Heart left ventricle (tissue), 16 donors: ENCODE measurements around the gene EPN2. TPM values are rescaled to one million over a fixed set of nuclear protein-coding genes. Genes with fewer than 3 reads are reported as not detected.
"Not testable (repeated sequence)": the region's sequence is repeated elsewhere in the genome, so short reads cannot be mapped to it uniquely, and the experiment has no call there.

Source experiments
- ATAC-seq, 4 donors: fragments of 200-7000 bp; cut with Tn5 transposase; one replicate each; pipeline ENCODE4 v1.9.1; 2020 to 2022; ENCODE audit warnings: moderate library complexity in 4 of 4, mild to moderate bottlenecking in 3 of 4, moderate number of reproducible peaks in 1 of 4
- DNase-seq, 5 donors: peaks; one replicate each; pipeline ENCODE4 v3.0.0-alpha.2; 2020
- H3K27ac ChIP-seq, 12 donors: fragments of 200-600 bp; sonication (generic) in 4 of 12; one replicate each; pipeline versions ENCODE4 v1.5.0 to v1.8.0; 2016 to 2022; ENCODE audit warnings: mild to moderate bottlenecking in 2 of 12
- H3K27me3 ChIP-seq, 9 donors: fragments of 200-600 bp; sonication (generic) in 2 of 9; one replicate each; pipeline versions ENCODE4 v1.5.1 to v1.8.0; 2016 to 2022; ENCODE audit warnings: mild to moderate bottlenecking in 3 of 9
- H3K36me3 ChIP-seq, 9 donors: fragments of 200-600 bp; sonication (generic) in 2 of 9; one replicate each; pipeline versions ENCODE4 v1.5.0 to v1.8.0; 2018 to 2022; ENCODE audit warnings: mild to moderate bottlenecking in 2 of 9
- H3K4me1 ChIP-seq, 12 donors: fragments of 200-600 bp; sonication (generic) in 4 of 12; one replicate each; pipeline versions ENCODE4 v1.5.0 to v1.8.0; 2016 to 2022; ENCODE audit warnings: mild to moderate bottlenecking in 3 of 12
- H3K4me3 ChIP-seq, 12 donors: fragments of 200-600 bp; sonication (generic) in 4 of 12; one replicate each; pipeline versions ENCODE4 v1.5.0 to v1.8.0; 2017 to 2022; ENCODE audit warnings: mild to moderate bottlenecking in 9 of 12, moderate library complexity in 4 of 12
- H3K9me3 ChIP-seq, 12 donors: fragments of 200-600 bp; sonication (generic) in 4 of 12; one replicate each; pipeline versions ENCODE4 v1.5.0 to v1.8.0; 2016 to 2022; ENCODE audit warnings: mild to moderate bottlenecking in 1 of 12
- CTCF ChIP-seq, 12 donors: fragments of 200-600 bp; sonication (generic) in 4 of 12; IDR thresholded peaks; one replicate each; pipeline versions ENCODE4 v1.5.0 to v1.8.0; 2018 to 2022; ENCODE audit warnings: antibody characterized with exemption in 12 of 12, mild to moderate bottlenecking in 5 of 12
- WGBS, 4 donors: extraction: QIAGEN DNeasy Blood & Tissue Kit in 2 of 4; methylation state at CpG; one replicate each; pipeline versions ENCODE4 v1.1.5 to v1.1.7; 2013 to 2018; 5-methylcytosine and 5-hydroxymethylcytosine counted together
- intact Hi-C, 10 donors: fragments of 100-400 bp; cut with DNase I; formaldehyde crosslinking; loops; one replicate each; pipeline versions ENCODE4 v1.11.1 to v1.14.2; 2022
- polyA plus RNA-seq, 2 donors: library from polyadenylated mRNA; stranded (reverse); fragments of 200-250 nt; gene quantifications; one replicate each; pipeline ENCODE4 v1.2.3, GENCODE V29; 2013
- total RNA-seq, 9 donors: library from RNA; depleted of rRNA in 2 of 9; stranded (reverse); fragments of >200 nt in 2 of 9; fragmentation: NEBNext Ultra II Directional in 3 of 9; extraction: Animal tissue kit (Norgen Biotek cat#: 25700) in 3 of 9; gene quantifications; one replicate each; pipeline versions ENCODE4 v1.1.0 to v1.2.4, GENCODE V29; 2016 to 2023
- donor health status: ischemic (EF 13 %, LVEDD 7.1; RV severe dilation, severe dysfunction).
- donor health status: healthy with polysubstance abuse.
- donor health status: DM: no; HTN: yes; CAD: no.
- donor health status: DM: no; HTN: no; CAD: no.
- donor health status: ischemic (EF 25% LVEDD 6.9; RV normal size, moderate dysfunction).
- donor health status: ischemic (EF 25% LVEDD 5.7; RV mildly dilated, moderate dysfunction).
- donor health status: healthy.
- donor health status: DM: yes; HTN: yes; CAD: no.
- donor health status: ischemic (EF 35%, LVEDD 5.7; RV mildly dilated, moderate dysfunction).
- donor health status: nonischemic (EF 11% LVEDD 7.7; RV severe dilation, severe dysfunction).
- donor health status: DM: yes; HTN: yes; CAD: no.
- donor health status: PGD.
- donor health status: ischemic (EF 29% LVEDD 5.4; RV normal size, mild dysfunction).
- donor health status: nonischemic (EF 23%, LVEDD 6.1; RV moderate dilation, normal function).

EPN2 gene
- total and polyA plus RNA-seq, 11 donors = 26.4 to 114 (median 72.0) TPM

- H3K4me3 ChIP-seq = peak overlapping the region in 8 of 12 donors; percentile 32 to 59 (median 42)
- not testable (repeated sequence) for H3K9me3 ChIP-seq
- WGBS, 4 donors = 2% methylated on average over 11 of the region's 33 CpGs; no CpG with 5 or more reads in 3 of the 4 donors
Measured at GRCh38 chr17:19196382-19197204, 40.6 kb upstream of the EPN2 start.

GRCh38 chr17:19202448-19202847 lies 34.7 kb upstream of the EPN2 start:
- ATAC-seq = peak; percentile 92 to 96 (median 95)
- H3K27me3 ChIP-seq, H3K27ac ChIP-seq, H3K4me1 ChIP-seq, H3K4me3 ChIP-seq, H3K9me3 ChIP-seq, H3K36me3 ChIP-seq, intact Hi-C loops, DNase-seq: not testable (repeated sequence)
- no CpG with 5 or more reads among the region's 20 CpGs for WGBS, 4 donors

More at GRCh38 chr17:19196382-19197204, 40.6 kb upstream of the EPN2 start:
- H3K27me3 ChIP-seq, intact Hi-C loops, H3K36me3 ChIP-seq, H3K4me1 ChIP-seq: not testable (repeated sequence)
- ATAC-seq = peak; percentile 93 to 98 (median 98)
- DNase-seq = peak in 1 of 5 donors; percentile 22
- peak overlapping the region in 4 of 12 donors; percentile 39 to 59 (median 47) for H3K27ac ChIP-seq
- TF ChIP-seq CTCF (IDR thresholded peaks at IDR 0.05) = peak in 1 of 12 donors; percentile 20

- H3K27ac ChIP-seq, H3K36me3 ChIP-seq, intact Hi-C loops, H3K9me3 ChIP-seq, H3K4me3 ChIP-seq, DNase-seq, H3K27me3 ChIP-seq, H3K4me1 ChIP-seq: not testable (repeated sequence)
- ATAC-seq = peak; percentile 14 to 78 (median 43)
- no CpG with 5 or more reads among the region's 3 CpGs for WGBS, 4 donors
Measured at GRCh38 chr17:19203429-19203828, 33.7 kb upstream of the EPN2 start.

GRCh38 chr17:19215074-19215860 lies 21.9 kb upstream of the EPN2 start:
- ATAC-seq = peak; percentile 80 to 92 (median 89)
- H3K36me3 ChIP-seq, H3K4me3 ChIP-seq, H3K27me3 ChIP-seq, DNase-seq, H3K9me3 ChIP-seq, intact Hi-C loops, H3K4me1 ChIP-seq, H3K27ac ChIP-seq: not testable (repeated sequence)
- no CpG with 5 or more reads among the region's 67 CpGs for WGBS, 4 donors

GRCh38 chr17:19216148-19216926 lies 20.8 kb upstream of the EPN2 start:
- ATAC-seq, H3K27me3 ChIP-seq, DNase-seq, H3K27ac ChIP-seq, H3K4me3 ChIP-seq, H3K36me3 ChIP-seq, intact Hi-C loops, H3K4me1 ChIP-seq, H3K9me3 ChIP-seq: not testable (repeated sequence)
- no CpG with 5 or more reads among the region's 13 CpGs for WGBS, 4 donors

- intact Hi-C loops, H3K27ac ChIP-seq, ATAC-seq, DNase-seq, H3K36me3 ChIP-seq, H3K27me3 ChIP-seq, H3K4me1 ChIP-seq, H3K4me3 ChIP-seq, H3K9me3 ChIP-seq: not testable (repeated sequence)
- WGBS, 4 donors = no CpG with 5 or more reads among the region's 2 CpGs
Measured at GRCh38 chr17:19218914-19219313, 18.3 kb upstream of the EPN2 start.

GRCh38 chr17:19219384-19219783 lies 17.8 kb upstream of the EPN2 start:
- H3K27me3 ChIP-seq, H3K36me3 ChIP-seq, DNase-seq, intact Hi-C loops, H3K9me3 ChIP-seq, H3K4me1 ChIP-seq, H3K27ac ChIP-seq, H3K4me3 ChIP-seq: not testable (repeated sequence)
- no CpG with 5 or more reads among the region's 11 CpGs for WGBS, 4 donors
- ATAC-seq = peak; percentile 10 to 74 (median 66)

- intact Hi-C loops, H3K4me1 ChIP-seq, H3K4me3 ChIP-seq, ATAC-seq, H3K27me3 ChIP-seq, H3K9me3 ChIP-seq, DNase-seq, H3K36me3 ChIP-seq, H3K27ac ChIP-seq: not testable (repeated sequence)
- WGBS, 4 donors = no CpG with 5 or more reads among the region's 8 CpGs
Measured at GRCh38 chr17:19220195-19220594, 17.0 kb upstream of the EPN2 start.
